Cardiac septum (tissue), 1 donor: Measurements from ENCODE around the gene PVRIG. TPM values are rescaled to one million over a fixed set of nuclear protein-coding genes. Genes with fewer than 3 reads are reported as not detected.
"Not testable (repeated sequence)": the region's sequence is repeated elsewhere in the genome, so short reads cannot be mapped to it uniquely, and the experiment has no call there.

Source experiments
- DNase-seq: peaks from one replicate; pipeline ENCODE4 v3.0.0-alpha.2; 2020; ENCODE audit warnings: low spot score
- intact Hi-C: fragments of 100-400 bp; cut with DNase I; formaldehyde crosslinking; loops from one replicate; pipeline ENCODE4 v1.14.0; 2022
- total RNA-seq: library from RNA; stranded (reverse); fragmentation: NEBNext Ultra II Directional; extraction: Animal tissue kit (Norgen Biotek cat#: 25700); gene quantifications from one replicate; pipeline ENCODE4 v1.2.1, GENCODE V29; 2021
- donor health status: DM: no; HTN: no; CAD: no.

Gene PVRIG
- total RNA-seq, 1 donor from 2014 or later, result not detected

DNA sequence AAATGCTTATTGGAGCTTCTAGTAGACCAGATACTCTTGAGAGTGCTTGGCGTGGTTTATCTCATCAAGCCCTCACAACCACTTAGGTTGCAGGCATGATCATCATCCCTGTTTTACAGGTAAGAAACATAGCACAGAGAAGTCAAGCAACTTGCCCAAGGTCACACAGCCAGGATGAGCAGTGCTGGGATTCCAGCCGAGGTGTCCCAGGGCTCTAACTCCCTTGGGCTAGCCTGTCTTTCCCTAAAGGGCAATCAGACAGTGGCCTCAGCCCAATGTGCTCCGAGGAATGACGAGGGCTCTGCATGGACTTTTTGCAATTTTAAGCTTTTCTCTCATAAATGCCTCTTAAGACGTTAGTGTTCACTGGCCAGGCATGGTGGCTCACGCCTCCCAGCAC lies 47.9 kb downstream of the PVRIG start:
- intact Hi-C loops, result no loop called here
- no peak for DNase-seq

DNA sequence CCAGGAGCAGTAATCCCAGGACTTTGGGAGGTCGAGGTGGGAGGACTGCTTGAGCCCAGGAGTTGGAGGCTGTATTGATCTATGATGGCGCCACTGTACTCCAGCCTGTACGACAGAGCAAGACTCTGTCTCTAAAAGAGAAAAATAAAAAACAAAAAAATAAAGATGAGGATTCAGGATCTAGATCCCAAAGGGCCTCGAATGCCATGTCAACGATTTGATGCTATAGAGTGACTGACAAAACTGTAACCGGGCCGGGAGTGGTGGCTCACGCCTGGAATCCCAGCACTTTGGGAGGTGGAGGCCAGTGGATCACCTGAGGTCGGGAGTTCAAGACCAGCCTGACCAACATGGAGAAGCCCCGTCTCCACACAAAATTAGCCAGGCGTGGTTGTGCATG lies 49.1 kb downstream of the PVRIG start:
- DNase-seq, intact Hi-C loops: not testable (repeated sequence)

DNA sequence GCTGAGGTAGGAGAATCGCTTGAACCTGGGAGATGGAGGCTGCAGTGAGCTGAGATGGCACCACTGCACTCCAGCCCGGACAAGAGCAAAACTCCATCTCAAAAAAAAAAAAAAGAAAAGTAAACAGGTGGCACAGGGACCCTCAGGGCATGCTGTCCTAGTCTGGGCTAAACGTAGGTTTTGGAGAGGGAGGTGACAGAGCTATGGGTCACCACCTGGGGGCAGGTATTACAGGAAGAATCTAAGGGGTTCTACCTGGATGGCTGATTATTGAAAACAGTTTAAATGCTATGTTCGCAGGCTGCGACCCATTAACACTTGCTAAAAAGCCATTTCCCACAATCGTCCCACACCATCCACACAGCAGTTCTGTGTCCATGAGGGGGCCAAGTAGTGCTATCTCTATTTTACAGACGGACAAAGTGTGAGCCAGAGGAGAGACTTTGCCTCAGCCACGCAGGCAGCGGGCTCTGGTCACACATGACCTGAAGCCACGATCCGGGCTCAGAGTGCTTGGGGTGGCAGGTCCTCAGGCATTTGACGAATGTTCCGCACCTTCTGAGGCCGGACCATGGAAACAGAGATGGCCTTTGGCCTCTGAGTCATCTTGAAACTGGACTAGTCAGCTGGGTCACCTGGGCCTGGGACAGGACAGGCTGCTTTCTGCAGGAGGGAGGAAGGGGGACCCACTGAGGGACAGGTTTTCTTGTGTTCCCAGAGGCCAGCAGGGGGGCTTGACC lies 49.7 kb downstream of the PVRIG start:
- DNase-seq, intact Hi-C loops: not testable (repeated sequence)

DNA sequence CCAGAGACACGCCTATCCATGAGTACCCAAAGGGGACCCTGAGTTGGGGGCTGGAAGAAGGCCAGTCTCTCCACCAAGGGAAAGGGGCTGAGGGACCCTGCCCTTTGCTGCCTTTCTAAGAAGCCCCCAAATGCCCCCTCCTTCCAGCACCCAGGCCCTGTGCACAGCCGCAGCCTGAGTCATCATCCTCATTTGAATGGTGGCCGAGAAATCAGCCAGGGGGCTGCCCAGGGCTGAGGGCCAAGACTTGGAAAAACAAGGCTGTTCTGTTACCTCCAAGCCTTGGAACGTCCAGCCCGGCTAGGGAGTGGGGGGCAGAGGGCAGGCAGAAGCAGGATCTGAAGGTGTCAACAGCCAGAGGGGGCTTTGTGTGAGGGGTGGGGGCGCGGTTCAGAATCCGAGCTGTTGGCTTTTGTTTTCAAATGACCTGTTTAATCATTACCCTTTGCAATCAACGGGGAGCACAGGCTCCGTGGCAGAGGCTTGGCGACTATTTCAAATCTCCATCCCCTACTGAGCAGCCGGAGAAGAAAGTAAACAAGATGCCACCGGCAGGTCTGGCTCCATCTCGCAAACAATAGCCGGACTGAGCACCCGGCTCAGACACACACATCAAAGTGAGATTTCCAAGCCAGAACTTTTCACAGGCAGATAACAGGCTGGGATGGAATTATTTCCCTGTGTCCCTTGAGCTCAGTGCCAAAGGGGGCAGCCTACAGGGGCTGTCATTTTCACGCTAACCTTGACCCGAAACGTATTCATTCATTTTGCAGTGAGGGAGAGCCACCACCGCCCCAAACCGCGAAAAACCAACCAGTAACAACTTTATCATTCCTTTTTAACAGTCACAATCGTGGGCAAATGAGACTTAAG lies 50.5 kb downstream of the PVRIG start:
- intact Hi-C loops, DNase-seq: not testable (repeated sequence)

Other genes with a start within 250 kb of the PVRIG start
- 114 TPM for gene AZGP1, start 243.9 kb upstream of the PVRIG start, total RNA-seq
- 52.3 TPM for gene ZKSCAN1, start 204.4 kb upstream of the PVRIG start, total RNA-seq
- gene ZSCAN21, start 170.2 kb upstream of the PVRIG start, total RNA-seq, result 6.1 TPM
- 14.5 TPM for gene ZNF3, start 138.2 kb upstream of the PVRIG start, total RNA-seq
- gene COPS6, start 131.0 kb upstream of the PVRIG start, total RNA-seq, result 86.4 TPM
- 20.5 TPM for gene MCM7, start 118.6 kb upstream of the PVRIG start, total RNA-seq
- 13.7 TPM for gene AP4M1, start 118.3 kb upstream of the PVRIG start, total RNA-seq
- 26.6 TPM for gene TAF6, start 100.6 kb upstream of the PVRIG start, total RNA-seq
- 9.7 TPM for gene CNPY4, start 100.3 kb upstream of the PVRIG start, total RNA-seq
- gene MBLAC1, start 93.0 kb upstream of the PVRIG start, total RNA-seq, result 1.5 TPM
- 89.1 TPM for gene LAMTOR4, start 71.0 kb upstream of the PVRIG start, total RNA-seq
- 11.4 TPM for gene TRAPPC14, start 61.2 kb upstream of the PVRIG start, total RNA-seq
- 1.5 TPM for gene GAL3ST4, start 51.3 kb upstream of the PVRIG start, total RNA-seq
- gene GPC2, start 42.6 kb upstream of the PVRIG start, total RNA-seq, result 0.92 TPM
- gene STAG3, start 42.0 kb upstream of the PVRIG start, total RNA-seq, result 0.43 TPM
- gene SPDYE3, start 87.8 kb downstream of the PVRIG start, total RNA-seq, result not detected
- gene PILRB, start 138.2 kb downstream of the PVRIG start, total RNA-seq, result 11.6 TPM
- 2.3 TPM for gene PILRA, start 153.5 kb downstream of the PVRIG start, total RNA-seq
- gene ZCWPW1, start 208.8 kb downstream of the PVRIG start, total RNA-seq, result 3.4 TPM
- gene MEPCE, start 209.9 kb downstream of the PVRIG start, total RNA-seq, result 19.7 TPM
- gene PPP1R35, start 216.5 kb downstream of the PVRIG start, total RNA-seq, result 15.7 TPM
- 1.1 TPM for gene SPACDR, start 244.3 kb downstream of the PVRIG start, total RNA-seq